Measurements from ENCODE around the gene ERGIC2. TPM values are rescaled to one million over a fixed set of nuclear protein-coding genes. Genes with fewer than 3 reads are reported as not detected.

ERGIC2 gene
- total RNA-seq, 1 donor from 2014 or later = 31.5 TPM

DNA sequence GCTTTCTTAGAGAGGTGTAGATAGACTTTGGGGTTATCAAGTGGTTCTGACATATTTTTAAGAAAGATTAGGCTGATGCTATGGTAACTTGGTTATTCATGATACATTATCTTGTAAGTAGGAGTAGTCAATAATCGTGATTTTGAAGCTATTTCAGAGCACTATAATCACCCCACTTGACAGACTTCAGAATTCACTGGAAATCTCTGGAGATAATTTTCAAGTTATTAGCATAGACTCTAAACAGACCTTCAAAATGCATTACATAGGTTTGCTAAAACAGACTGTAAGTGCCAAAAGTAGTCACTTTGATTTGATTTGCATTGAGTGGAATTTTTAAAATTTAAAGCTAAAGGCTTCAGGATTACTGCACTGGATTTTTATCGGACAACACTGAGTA, 74.3 kb downstream of the ERGIC2 start:
- Mint-ChIP-seq H3K4me3 (ENCODE audit: unreplicated experiment) (no peak overlapping the region), H3K36me3 (ENCODE audit: unreplicated experiment) (no peaks in the 10 kb centered on the region), H3K9me3 (ENCODE audit: unreplicated experiment) (no peaks in the 10 kb centered on the region), H3K27ac (ENCODE audit: unreplicated experiment) (no peak overlapping the region), H3K4me1 (ENCODE audit: low read depth, unreplicated experiment) (no peaks in the 10 kb centered on the region), H3K27me3 (ENCODE audit: unreplicated experiment) (no peaks in the 10 kb centered on the region)
- DNase-seq = no peak
- TF ChIP-seq, protein P1, sequence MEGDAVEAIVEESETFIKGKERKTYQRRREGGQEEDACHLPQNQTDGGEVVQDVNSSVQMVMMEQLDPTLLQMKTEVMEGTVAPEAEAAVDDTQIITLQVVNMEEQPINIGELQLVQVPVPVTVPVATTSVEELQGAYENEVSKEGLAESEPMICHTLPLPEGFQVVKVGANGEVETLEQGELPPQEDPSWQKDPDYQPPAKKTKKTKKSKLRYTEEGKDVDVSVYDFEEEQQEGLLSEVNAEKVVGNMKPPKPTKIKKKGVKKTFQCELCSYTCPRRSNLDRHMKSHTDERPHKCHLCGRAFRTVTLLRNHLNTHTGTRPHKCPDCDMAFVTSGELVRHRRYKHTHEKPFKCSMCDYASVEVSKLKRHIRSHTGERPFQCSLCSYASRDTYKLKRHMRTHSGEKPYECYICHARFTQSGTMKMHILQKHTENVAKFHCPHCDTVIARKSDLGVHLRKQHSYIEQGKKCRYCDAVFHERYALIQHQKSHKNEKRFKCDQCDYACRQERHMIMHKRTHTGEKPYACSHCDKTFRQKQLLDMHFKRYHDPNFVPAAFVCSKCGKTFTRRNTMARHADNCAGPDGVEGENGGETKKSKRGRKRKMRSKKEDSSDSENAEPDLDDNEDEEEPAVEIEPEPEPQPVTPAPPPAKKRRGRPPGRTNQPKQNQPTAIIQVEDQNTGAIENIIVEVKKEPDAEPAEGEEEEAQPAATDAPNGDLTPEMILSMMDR (IDR thresholded peaks at IDR 0.05; ENCODE audit: partially characterized antibody, unreplicated experiment) = no peak

DNA sequence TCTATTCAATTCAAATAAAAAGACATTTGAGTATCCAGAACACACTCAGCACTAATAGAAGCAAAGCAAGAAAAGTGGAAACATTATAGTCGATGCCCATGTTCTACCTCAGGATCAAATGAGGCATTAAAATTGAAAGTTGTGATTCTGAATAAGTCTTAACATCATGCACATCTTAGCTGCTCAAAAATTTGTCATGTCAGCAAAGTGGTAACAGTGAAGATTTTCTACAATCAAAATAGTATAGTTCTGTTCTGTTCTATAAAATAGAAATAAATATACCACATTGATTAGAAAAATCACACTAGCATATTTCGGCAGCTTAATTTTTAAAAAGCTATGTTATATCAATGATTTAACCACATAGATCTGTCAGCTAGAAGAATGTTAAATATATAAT, 74.7 kb downstream of the ERGIC2 start:
- no peak overlapping the region for H3K27ac Mint-ChIP-seq (ENCODE audit: unreplicated experiment)
- H3K27me3 Mint-ChIP-seq (ENCODE audit: unreplicated experiment) = no peaks in the 10 kb centered on the region
- no peaks in the 10 kb centered on the region for H3K4me1 Mint-ChIP-seq (ENCODE audit: low read depth, unreplicated experiment)
- no peaks in the 10 kb centered on the region for H3K36me3 Mint-ChIP-seq (ENCODE audit: unreplicated experiment)
- no peaks in the 10 kb centered on the region for H3K9me3 Mint-ChIP-seq (ENCODE audit: unreplicated experiment)
- TF ChIP-seq, protein P1 (IDR thresholded peaks at IDR 0.05; ENCODE audit: partially characterized antibody, unreplicated experiment) = no peak
- H3K4me3 Mint-ChIP-seq (ENCODE audit: unreplicated experiment) = no peak overlapping the region
- DNase-seq = no peak

DNA sequence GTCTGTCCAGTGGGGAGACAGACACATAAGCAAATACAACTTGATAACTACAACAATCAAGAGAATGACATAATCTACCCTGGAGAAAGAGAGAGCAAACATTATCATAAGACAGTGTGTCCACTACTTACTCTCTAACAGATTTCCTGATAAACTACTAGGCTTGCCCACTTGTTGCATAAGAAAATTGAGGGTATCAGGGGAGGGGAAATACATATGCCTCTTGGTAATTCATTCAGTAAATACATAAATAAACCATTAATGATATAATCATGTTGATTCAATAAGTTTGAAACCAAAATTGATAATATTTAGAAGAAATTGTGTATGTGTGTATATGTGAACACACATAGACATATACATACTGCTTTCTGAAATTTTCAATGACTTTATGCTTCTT, 76.6 kb downstream of the ERGIC2 start:
- TF ChIP-seq, protein P1 (IDR thresholded peaks at IDR 0.05; ENCODE audit: partially characterized antibody, unreplicated experiment) = no peak
- Mint-ChIP-seq H3K27ac (ENCODE audit: unreplicated experiment) (no peak overlapping the region), H3K4me3 (ENCODE audit: unreplicated experiment) (no peak overlapping the region), H3K36me3 (ENCODE audit: unreplicated experiment) (no peaks in the 10 kb centered on the region), H3K4me1 (ENCODE audit: low read depth, unreplicated experiment) (no peaks in the 10 kb centered on the region), H3K27me3 (ENCODE audit: unreplicated experiment) (no peaks in the 10 kb centered on the region), H3K9me3 (ENCODE audit: unreplicated experiment) (no peaks in the 10 kb centered on the region)
- no peak for DNase-seq

DNA sequence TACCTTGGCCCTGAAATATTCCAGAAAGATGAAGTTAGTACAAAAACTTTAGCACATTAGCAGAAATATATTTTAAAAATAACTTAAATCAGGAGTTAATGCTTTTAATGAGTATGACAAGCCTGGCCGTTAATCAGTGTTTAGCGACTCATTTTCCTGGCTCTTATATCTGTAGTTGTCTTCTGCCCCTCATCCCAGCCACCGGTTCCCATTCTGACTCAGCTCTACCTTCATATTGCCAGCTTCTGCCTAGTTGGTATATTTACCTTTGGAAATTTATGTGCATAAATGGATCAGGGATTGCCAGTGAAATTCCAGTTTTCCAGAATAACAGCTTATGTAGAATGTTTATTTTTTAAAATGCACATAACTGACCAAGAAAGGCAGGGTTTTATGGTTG, 79.9 kb downstream of the ERGIC2 start:
- Mint-ChIP-seq H3K27me3 (ENCODE audit: unreplicated experiment) (no peaks in the 10 kb centered on the region), H3K4me3 (ENCODE audit: unreplicated experiment) (no peak overlapping the region), H3K4me1 (ENCODE audit: low read depth, unreplicated experiment) (no peaks in the 10 kb centered on the region), H3K9me3 (ENCODE audit: unreplicated experiment) (no peaks in the 10 kb centered on the region), H3K27ac (ENCODE audit: unreplicated experiment) (no peak overlapping the region), H3K36me3 (ENCODE audit: unreplicated experiment) (no peaks in the 10 kb centered on the region)
- TF ChIP-seq, protein P1 (IDR thresholded peaks at IDR 0.05; ENCODE audit: partially characterized antibody, unreplicated experiment) = no peak
- DNase-seq = no peak

DNA sequence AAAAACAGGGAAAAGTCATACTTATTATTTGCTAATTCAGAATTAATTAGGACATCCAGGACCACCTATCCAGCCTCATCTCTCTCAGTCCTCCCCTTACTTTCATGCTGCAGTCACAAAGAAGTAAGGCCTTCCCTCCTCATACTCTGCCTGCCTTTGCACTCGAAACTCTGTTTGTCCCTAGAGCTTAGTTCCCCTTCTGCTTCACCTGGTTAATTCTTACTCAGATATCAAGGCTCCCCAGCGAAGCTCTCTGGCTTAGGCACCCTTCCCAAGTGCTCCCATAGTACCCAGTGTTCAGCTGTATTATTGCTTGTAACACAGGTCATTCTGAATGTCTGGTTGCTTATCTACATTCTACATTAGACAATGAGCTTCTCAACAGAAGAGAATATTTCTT, 81.3 kb downstream of the ERGIC2 start:
- no peak overlapping the region for H3K4me3 Mint-ChIP-seq (ENCODE audit: unreplicated experiment)
- no peaks in the 10 kb centered on the region for H3K36me3 Mint-ChIP-seq (ENCODE audit: unreplicated experiment)
- TF ChIP-seq, protein P1 (IDR thresholded peaks at IDR 0.05; ENCODE audit: partially characterized antibody, unreplicated experiment) = no peak
- no peaks in the 10 kb centered on the region for H3K4me1 Mint-ChIP-seq (ENCODE audit: low read depth, unreplicated experiment)
- no peaks in the 10 kb centered on the region for H3K9me3 Mint-ChIP-seq (ENCODE audit: unreplicated experiment)
- DNase-seq = no peak
- no peak overlapping the region for H3K27ac Mint-ChIP-seq (ENCODE audit: unreplicated experiment)
- no peaks in the 10 kb centered on the region for H3K27me3 Mint-ChIP-seq (ENCODE audit: unreplicated experiment)
